ENCODE data around the gene B3GNT2. TPM values are rescaled to one million over a fixed set of nuclear protein-coding genes. Genes with fewer than 3 reads are reported as not detected.

The B3GNT2 gene
- total RNA-seq, 3 donors from 2014 or later: 27.1 to 44.6 (median 30.0) TPM

DNA sequence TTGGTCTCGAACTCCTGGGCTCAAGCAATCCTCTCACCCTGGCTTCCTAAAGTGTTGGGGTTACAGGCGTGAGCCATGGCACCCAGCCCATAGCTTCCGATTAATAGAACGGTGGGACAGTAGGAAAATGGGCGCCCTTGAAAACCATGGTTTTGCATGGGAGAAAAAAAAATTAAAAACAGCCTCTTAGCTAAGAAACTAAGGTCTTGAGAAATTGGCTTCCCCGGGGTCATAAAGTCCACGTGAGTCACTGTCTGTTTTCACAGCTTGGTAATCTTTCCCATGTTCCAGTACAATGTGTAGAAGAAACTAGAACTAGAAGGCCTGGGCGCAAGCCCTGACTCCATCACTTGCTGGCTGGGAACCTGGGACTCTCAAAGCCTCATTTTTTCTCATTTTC is 20.7 kb downstream of the B3GNT2 start:
- Histone ChIP-seq H3K9me3 (peaks cover 2% of the 10 kb centered on the region), H3K36me3 (ENCODE audit: low read depth) (no peaks in the 10 kb centered on the region), H3K4me1 (ENCODE audit: low read depth) (peaks cover 13% of the 10 kb centered on the region), H3K4me3 (no peak overlapping the region)
- no peak for TF ChIP-seq CTCF (IDR thresholded peaks at IDR 0.05)
- DNase-seq (peak in 1 of 3 donors; percentile 21), ATAC-seq (peak; percentile 45)
- intact Hi-C loops (cut with DNase I, micrococcal nuclease): no loop called here

DNA sequence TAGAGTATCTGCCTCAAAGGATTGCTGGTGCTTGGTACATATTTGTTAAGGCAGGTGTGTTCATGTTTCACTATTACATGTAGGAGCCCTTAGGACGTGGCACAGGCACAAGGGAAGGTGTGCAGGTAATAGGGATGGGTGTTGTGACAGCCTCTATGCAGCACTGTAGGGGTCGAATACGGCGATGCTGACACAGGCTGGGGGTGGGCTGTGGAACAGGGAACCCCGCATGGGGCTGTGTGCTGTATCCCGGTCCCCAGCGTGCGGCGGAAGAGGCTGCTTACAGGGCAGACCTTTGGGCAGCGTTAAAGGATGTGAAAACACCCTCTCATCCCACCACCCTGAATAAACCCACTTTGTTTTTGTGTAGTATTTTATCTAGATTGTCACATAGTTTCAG is 21.5 kb downstream of the B3GNT2 start:
- Histone ChIP-seq H3K9me3 (no peaks in the 10 kb centered on the region), H3K4me1 (ENCODE audit: low read depth) (peaks cover 13% of the 10 kb centered on the region), H3K4me3 (no peak overlapping the region), H3K36me3 (ENCODE audit: low read depth) (no peaks in the 10 kb centered on the region)
- DNase-seq: no peak
- intact Hi-C loops (cut with DNase I, micrococcal nuclease): no loop called here
- no peak for TF ChIP-seq CTCF (IDR thresholded peaks at IDR 0.05)
- ATAC-seq: no peak

GRCh38 chr2:62217970-62218369 is 22.1 kb downstream of the B3GNT2 start:
- TF ChIP-seq CTCF (IDR thresholded peaks at IDR 0.05): no peak
- DNase-seq (no peak), ATAC-seq (no peak)
- intact Hi-C loops (cut with DNase I, micrococcal nuclease): no loop called here
- Histone ChIP-seq H3K9me3 (no peaks in the 10 kb centered on the region), H3K4me1 (ENCODE audit: low read depth) (peaks cover 13% of the 10 kb centered on the region), H3K4me3 (no peak overlapping the region), H3K36me3 (ENCODE audit: low read depth) (no peaks in the 10 kb centered on the region)

DNA sequence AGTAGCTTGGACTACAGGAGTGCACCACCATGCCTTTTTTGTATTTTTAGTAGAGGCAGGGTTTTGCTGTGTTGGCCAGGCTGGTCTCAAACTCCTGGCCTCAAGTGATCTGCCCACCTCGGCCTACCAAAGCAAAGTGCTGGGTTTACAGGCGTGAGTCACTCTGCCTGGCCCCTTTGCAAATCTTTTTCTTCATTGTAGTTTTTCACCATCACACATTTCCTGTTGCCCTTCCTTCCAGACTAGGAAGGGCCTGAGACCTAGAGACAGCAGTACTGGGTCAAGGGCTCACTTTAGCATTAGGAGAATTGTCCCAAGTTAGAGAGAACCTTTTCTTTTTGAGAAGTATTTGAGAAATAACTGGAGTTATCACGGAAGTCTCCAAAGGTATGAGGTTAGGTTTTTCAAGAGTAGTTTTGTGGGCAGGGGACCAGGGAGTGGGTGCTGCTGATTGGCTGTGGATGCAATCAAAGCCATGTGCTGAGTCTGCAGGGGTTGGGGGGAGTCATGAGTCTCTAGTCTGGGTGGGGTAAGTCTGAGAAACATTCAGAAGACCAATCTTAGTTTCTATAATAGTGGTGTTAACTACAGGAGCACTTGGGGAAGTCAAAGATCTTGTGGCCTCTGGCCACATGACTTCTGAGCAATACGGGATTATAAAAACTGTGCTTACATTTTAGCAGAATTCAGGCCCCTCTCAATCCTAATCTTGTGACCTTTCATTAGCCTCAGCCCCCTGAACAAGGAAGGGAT is 23.7 kb downstream of the B3GNT2 start:
- no peak for ATAC-seq
- intact Hi-C loops (cut with DNase I, micrococcal nuclease): no loop called here
- H3K4me3 ChIP-seq: no peak overlapping the region
- no peak for DNase-seq
- no peaks in the 10 kb centered on the region for H3K36me3 ChIP-seq (ENCODE audit: low read depth)
- TF ChIP-seq CTCF (IDR thresholded peaks at IDR 0.05): no peak
- peaks cover 11% of the 10 kb centered on the region for H3K4me1 ChIP-seq (ENCODE audit: low read depth)
- H3K9me3 ChIP-seq: no peaks in the 10 kb centered on the region

GRCh38 chr2:62221141-62221540 is 25.2 kb downstream of the B3GNT2 start:
- Histone ChIP-seq H3K36me3 (ENCODE audit: low read depth) (no peaks in the 10 kb centered on the region), H3K4me1 (ENCODE audit: low read depth) (no peaks in the 10 kb centered on the region), H3K4me3 (no peak overlapping the region), H3K9me3 (no peaks in the 10 kb centered on the region)
- no peak for TF ChIP-seq CTCF (IDR thresholded peaks at IDR 0.05)
- ATAC-seq: no peak
- intact Hi-C loops (cut with DNase I, micrococcal nuclease): no loop called here
- DNase-seq: no peak

Measured in mucosa of descending colon (tissue), 3 donors.